ENCODE results near the gene OSR1.
A peak's percentile ranks its signal among the peaks of the same experiment; 100 is the strongest.

The OSR1 gene

DNA sequence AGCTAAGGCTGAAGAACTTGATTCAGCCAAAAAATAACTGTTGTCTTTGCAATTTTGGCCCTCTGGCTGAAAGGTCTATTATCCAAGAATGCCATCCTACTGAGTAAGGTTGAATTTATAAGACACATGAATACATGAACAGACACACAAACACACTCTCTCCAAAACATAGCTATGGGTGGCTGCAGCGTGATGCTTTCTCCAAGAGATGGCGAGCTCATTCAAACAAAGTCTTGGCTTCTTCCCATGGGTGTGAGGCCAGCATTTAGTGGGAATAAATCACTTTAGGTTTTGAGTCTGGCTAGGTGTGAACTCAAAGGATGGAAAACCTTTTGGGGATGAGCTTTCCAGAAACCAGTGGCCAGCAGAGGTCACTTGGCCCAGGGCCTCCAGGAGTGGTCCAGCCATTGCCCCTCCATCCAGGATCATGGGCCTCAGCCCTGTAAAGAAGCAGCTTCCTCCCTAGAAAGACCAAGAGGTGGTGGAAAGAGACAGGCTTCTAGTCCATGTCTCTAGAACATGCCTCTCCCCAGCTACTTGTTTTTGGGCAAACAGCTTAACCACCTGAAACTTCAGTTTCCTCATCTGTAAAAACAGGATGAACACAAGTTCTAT, 11.0 kb upstream of the OSR1 start:
- TF ChIP-seq Cebpa-rat (IDR thresholded peaks at IDR 0.05): no peak
- Histone ChIP-seq H3K36me3 (no peaks in the 10 kb centered on the region), H3K9ac (no peak overlapping the region), H3K27me3 (peaks cover 0 to 9% (median 2%) of the 10 kb centered on the region in 11 experiments; a peak in 11 of 22 replicates), H3K9me3 (replicated peaks in 1 of 11) (peaks cover 0 to 12% (median 0%) of the 10 kb centered on the region in 11 experiments; a peak in 2 of 22 replicates), H4K20me1 (no peaks in the 10 kb centered on the region), H3K27ac (no peak overlapping the region), H3K4me1 (peaks cover 0 to 4% (median 3%) of the 10 kb centered on the region in 10 experiments; a peak in 13 of 20 replicates), H3K4me3 (no peak overlapping the region), H3K4me2 (no peak overlapping the region)

DNA sequence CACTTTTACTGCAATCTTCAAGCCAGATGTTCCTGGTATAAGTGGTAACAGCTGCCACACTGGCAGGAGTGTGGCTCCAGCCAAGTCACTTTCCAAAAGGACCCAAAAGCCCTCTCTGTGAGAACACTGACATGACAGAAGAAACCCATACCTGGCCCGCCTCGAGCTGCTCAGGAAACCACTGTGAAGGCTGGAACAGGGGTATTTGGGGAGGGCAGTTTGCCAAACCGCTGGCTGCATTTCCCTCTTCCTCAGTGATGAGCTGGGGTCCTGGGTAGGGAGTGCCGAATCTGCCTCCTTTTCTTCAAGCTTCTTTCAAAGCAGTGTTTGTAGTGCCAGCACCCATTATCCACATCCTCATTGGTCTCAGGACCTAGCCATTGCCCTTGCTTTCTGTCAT, 10.3 kb upstream of the OSR1 start:
- H3K27me3 ChIP-seq: peaks cover 5 to 14% (median 9%) of the 10 kb centered on the region in 11 experiments; a peak in 20 of 22 replicates
- no peak overlapping the region for H3K4me2 ChIP-seq
- TF ChIP-seq Cebpa-rat (IDR thresholded peaks at IDR 0.05): no peak
- H3K9me3 ChIP-seq (replicated peaks in 1 of 11): peaks cover 0 to 6% (median 0%) of the 10 kb centered on the region in 11 experiments; a peak in 2 of 22 replicates
- H3K4me3 ChIP-seq: no peak overlapping the region
- no peak overlapping the region for H3K27ac ChIP-seq
- peaks cover 0 to 5% (median 0%) of the 10 kb centered on the region in 11 experiments; a peak in 1 of 22 replicates for H4K20me1 ChIP-seq
- no peaks in the 10 kb centered on the region for H3K36me3 ChIP-seq
- peaks cover 0 to 10% (median 8%) of the 10 kb centered on the region in 10 experiments; a peak in 13 of 20 replicates for H3K4me1 ChIP-seq
- no peak overlapping the region for H3K9ac ChIP-seq

DNA sequence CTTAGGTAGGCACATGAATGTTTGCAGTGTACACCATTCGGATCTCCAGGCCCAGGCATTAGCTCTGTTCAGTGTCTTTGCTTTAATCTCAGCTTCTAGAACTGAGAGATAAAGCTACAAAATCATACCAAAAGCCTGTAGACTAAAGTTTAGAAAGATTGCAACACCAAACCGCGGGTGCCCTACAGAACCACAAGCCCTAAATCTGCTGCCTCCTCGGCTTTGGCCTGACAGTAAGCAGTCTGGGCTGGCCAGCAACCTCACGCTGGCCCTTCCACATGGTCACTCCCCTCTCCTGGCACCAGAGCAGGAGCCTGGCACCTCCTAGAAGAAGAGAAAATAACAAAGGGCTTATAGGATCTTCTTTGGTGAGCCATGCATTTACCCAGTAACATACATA, 8.9 kb upstream of the OSR1 start:
- no peak for TF ChIP-seq Cebpa-rat (IDR thresholded peaks at IDR 0.05)
- peaks cover 17 to 24% (median 23%) of the 10 kb centered on the region in 11 experiments for H3K27me3 ChIP-seq
- H3K4me2 ChIP-seq: no peak overlapping the region
- peaks cover 0 to 16% (median 10%) of the 10 kb centered on the region in 10 experiments; a peak in 13 of 20 replicates for H3K4me1 ChIP-seq
- H3K4me3 ChIP-seq: no peak overlapping the region
- no peak overlapping the region for H3K9ac ChIP-seq
- H4K20me1 ChIP-seq: peaks cover 0 to 5% (median 0%) of the 10 kb centered on the region in 11 experiments; a peak in 1 of 22 replicates
- H3K9me3 ChIP-seq (replicated peaks in 1 of 11): no peaks in the 10 kb centered on the region
- no peak overlapping the region for H3K27ac ChIP-seq
- no peaks in the 10 kb centered on the region for H3K36me3 ChIP-seq

DNA sequence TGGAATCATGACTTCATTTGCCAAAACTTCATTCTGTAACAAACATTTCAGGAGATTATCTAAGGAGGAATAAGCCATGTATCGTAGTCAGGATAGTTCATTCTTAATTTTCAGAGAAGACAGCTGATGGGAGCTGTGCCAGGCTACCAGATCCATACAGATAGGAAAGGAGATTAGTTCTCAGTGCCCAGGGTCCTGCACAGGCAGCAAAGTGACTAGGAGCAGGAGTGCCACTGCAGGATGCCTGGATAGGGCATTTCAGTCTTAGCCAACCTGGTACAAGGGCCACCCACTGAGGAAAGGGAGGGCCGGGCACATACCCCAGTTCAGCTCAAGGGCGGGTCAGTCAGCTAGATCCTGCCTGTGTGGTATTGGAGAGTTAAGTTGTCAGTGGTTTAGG, 6.7 kb upstream of the OSR1 start:
- TF ChIP-seq Cebpa-rat (IDR thresholded peaks at IDR 0.05): no peak
- Histone ChIP-seq H4K20me1 (peaks cover 0 to 12% (median 0%) of the 10 kb centered on the region in 11 experiments; a peak in 6 of 22 replicates), H3K27me3 (peaks cover 39 to 46% (median 45%) of the 10 kb centered on the region in 11 experiments)

DNA sequence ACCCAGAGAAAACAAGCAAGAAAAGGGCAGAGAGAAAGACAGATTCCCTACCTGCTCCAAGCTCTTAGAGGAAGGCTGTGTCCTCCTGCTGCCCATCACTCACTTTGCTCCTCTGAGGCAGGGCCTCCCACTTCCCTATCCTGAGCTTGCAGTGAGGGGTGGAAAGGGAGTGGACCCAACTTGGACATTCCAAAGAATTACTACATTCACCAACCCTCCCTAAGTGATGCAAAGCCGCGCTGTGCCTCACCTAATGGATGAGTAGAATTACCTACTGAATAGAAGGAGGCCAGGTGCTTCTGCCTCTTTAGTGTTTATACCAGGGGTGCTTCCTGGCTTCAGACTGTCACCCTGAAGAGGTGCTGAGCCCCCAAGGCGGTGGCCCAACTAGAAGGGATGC, 5.6 kb upstream of the OSR1 start:
- H3K4me2 ChIP-seq: peak overlapping the region in 9 of 11 experiments; percentile 5 to 89 (median 23); a peak in 9 of 22 replicates
- peaks cover 50 to 58% (median 56%) of the 10 kb centered on the region in 11 experiments for H3K27me3 ChIP-seq
- H3K9ac ChIP-seq: no peak overlapping the region
- H3K27ac ChIP-seq: no peak overlapping the region
- no peak for TF ChIP-seq Cebpa-rat (IDR thresholded peaks at IDR 0.05)
- H3K4me1 ChIP-seq: peaks cover 0 to 22% (median 14%) of the 10 kb centered on the region in 10 experiments; a peak in 14 of 20 replicates
- no peak overlapping the region for H3K4me3 ChIP-seq
- H3K36me3 ChIP-seq: no peaks in the 10 kb centered on the region
- H4K20me1 ChIP-seq: peaks cover 0 to 22% (median 0%) of the 10 kb centered on the region in 11 experiments; a peak in 8 of 22 replicates
- H3K9me3 ChIP-seq (replicated peaks in 1 of 11): peaks cover 0 to 28% (median 12%) of the 10 kb centered on the region in 11 experiments; a peak in 18 of 22 replicates

More for the DNA sequence above, 6.7 kb upstream of the OSR1 start:
- Histone ChIP-seq H3K9ac (no peak overlapping the region), H3K4me3 (no peak overlapping the region), H3K36me3 (no peaks in the 10 kb centered on the region), H3K4me1 (peaks cover 0 to 22% (median 13%) of the 10 kb centered on the region in 10 experiments; a peak in 13 of 20 replicates), H3K9me3 (replicated peaks in 1 of 11) (peaks cover 0 to 18% (median 12%) of the 10 kb centered on the region in 11 experiments; a peak in 18 of 22 replicates), H3K4me2 (no peak overlapping the region), H3K27ac (no peak overlapping the region)

DNA sequence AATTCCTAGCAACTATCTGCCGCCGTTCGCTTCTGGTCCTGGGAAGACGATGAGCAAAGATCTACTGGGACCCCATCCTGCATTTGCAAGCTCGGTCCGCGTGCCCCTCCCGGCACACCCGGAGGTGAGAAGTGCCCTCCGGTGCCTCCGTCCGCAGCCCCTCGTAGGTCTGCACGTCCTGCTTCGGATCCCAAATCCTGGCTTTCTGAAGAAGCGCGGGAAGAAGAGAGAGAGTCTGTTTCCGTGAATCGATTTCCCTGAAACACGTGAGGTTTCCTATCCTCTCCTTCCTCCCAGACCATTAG, 5.0 kb upstream of the OSR1 start:
- H3K4me3 ChIP-seq: peak overlapping the region; percentile 58 to 71 (median 66); a peak in 19 of 20 replicates
- TF ChIP-seq Cebpa-rat (IDR thresholded peaks at IDR 0.05): no peak
- H4K20me1 ChIP-seq: peaks cover 0 to 26% (median 0%) of the 10 kb centered on the region in 11 experiments; a peak in 8 of 22 replicates
- peaks cover 0 to 24% (median 14%) of the 10 kb centered on the region in 10 experiments; a peak in 14 of 20 replicates for H3K4me1 ChIP-seq
- H3K27me3 ChIP-seq: peaks cover 55 to 63% (median 62%) of the 10 kb centered on the region in 11 experiments
- peak overlapping the region in 1 of 11 experiments; percentile 47; a peak in 1 of 22 replicates for H3K9ac ChIP-seq
- H3K36me3 ChIP-seq: no peaks in the 10 kb centered on the region
- H3K9me3 ChIP-seq (replicated peaks in 1 of 11): peaks cover 0 to 32% (median 12%) of the 10 kb centered on the region in 11 experiments; a peak in 18 of 22 replicates
- no peak overlapping the region for H3K27ac ChIP-seq
- peak overlapping the region; percentile 73 to 89 (median 85) for H3K4me2 ChIP-seq

DNA sequence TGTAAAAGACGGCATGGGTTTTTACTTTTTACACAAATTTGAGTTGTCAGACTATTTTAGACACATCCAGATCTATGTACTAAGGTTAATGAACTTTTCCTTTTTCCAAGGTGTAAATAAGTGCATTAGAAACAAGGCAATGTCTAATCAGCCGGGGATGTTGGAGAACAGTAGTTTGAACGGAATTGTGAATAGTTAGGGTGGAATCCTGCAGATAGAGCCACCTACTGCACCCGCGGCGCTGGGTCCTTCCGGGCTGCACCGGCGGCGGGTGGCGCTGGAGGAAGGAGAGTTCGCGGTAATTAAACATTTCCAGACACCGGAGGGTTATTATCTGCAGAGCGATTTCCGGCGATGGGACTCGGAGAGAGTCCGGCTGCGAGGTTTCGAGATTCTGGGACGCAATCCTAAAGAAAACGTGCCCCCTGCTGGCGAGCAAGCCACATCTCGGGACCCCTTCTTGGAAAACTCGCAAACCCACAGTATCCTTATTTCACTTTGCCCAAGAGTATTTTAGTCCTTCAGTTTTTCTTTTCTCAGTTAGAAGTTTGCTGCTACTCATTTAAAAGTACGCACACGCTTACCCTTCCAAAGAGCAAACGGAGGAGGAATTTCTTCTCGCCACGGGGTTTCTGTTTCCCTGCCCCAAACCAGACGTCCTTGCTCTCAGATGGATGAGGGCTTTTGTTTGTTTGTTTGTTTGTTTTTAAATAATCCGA, 4.5 kb upstream of the OSR1 start:
- peaks cover 0 to 30% (median 4%) of the 10 kb centered on the region in 11 experiments; a peak in 9 of 22 replicates for H4K20me1 ChIP-seq
- peak overlapping the region; percentile 73 to 89 (median 85) for H3K4me2 ChIP-seq
- H3K27me3 ChIP-seq: peaks cover 60 to 69% (median 67%) of the 10 kb centered on the region in 11 experiments
- TF ChIP-seq Cebpa-rat (IDR thresholded peaks at IDR 0.05): no peak
- H3K36me3 ChIP-seq: no peaks in the 10 kb centered on the region
- peaks cover 0 to 35% (median 14%) of the 10 kb centered on the region in 11 experiments; a peak in 19 of 22 replicates for H3K9me3 ChIP-seq (replicated peaks in 1 of 11)
- peak overlapping the region in 9 of 11 experiments; percentile 5 to 57 (median 47); a peak in 13 of 22 replicates for H3K9ac ChIP-seq
- H3K4me3 ChIP-seq: peak overlapping the region; percentile 58 to 71 (median 66)
- no peak overlapping the region for H3K27ac ChIP-seq
- H3K4me1 ChIP-seq: peaks cover 0 to 29% (median 14%) of the 10 kb centered on the region in 10 experiments; a peak in 14 of 20 replicates

DNA sequence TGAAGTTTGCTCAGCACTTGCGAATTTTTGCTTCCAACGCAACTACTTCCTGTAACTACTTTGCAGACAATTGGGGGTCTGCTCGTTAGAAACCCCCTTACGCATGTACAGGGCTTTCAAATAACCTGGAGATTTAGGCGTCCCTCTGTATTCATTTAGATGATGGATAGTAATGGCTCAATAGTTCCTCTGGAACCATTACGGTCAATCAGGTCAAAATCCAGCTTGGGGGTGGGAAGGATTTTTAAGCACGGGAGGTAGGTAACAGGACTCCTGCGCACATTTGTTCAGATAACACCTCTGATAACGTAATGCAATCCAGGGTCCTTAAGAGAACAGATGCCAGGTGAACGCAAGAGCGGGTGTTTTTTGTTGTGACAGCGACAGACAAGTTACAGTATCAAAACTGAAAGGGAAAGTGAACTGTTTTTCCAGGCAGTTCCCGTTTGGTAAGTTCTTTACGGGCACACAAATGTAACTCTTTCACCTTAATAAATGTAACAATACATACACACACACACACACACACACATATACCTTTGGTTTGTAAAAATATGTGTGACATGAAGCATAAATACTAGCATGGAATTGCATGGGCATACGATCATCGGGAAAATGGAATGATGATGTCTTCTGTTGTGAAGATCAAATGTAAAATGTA, 3.8 kb upstream of the OSR1 start:
- Histone ChIP-seq H3K27me3 (peaks cover 67 to 75% (median 74%) of the 10 kb centered on the region in 11 experiments), H4K20me1 (peaks cover 0 to 36% (median 5%) of the 10 kb centered on the region in 11 experiments; a peak in 9 of 22 replicates)

More for the DNA sequence above, 3.8 kb upstream of the OSR1 start:
- Histone ChIP-seq H3K9me3 (replicated peaks in 1 of 11) (peaks cover 6 to 42% (median 21%) of the 10 kb centered on the region in 11 experiments), H3K36me3 (no peaks in the 10 kb centered on the region), H3K4me1 (peaks cover 0 to 32% (median 14%) of the 10 kb centered on the region in 10 experiments; a peak in 14 of 20 replicates), H3K9ac (peak overlapping the region in 9 of 11 experiments; percentile 1 to 57 (median 47); a peak in 13 of 22 replicates), H3K27ac (no peak overlapping the region), H3K4me2 (peak overlapping the region; percentile 73 to 89 (median 85)), H3K4me3 (peak overlapping the region; percentile 58 to 71 (median 66))
- no peak for TF ChIP-seq Cebpa-rat (IDR thresholded peaks at IDR 0.05)

Measured in BLaER1 treated with 17β-estradiol and CSF1 and Interleukin-3, amounts not matched to agents 10 nM and 100 nM (cell line).